HG03439 (cell line): ENCODE measurements around the gene KLK10.

ENCODE experiments used
- ATAC-seq: cut with Tn5 transposase; IDR thresholded peaks from one replicate; pipeline ENCODE4 v1.9.1; 2021; ENCODE audit warnings: mild to moderate bottlenecking, moderate library complexity; ENCODE audit not compliant: unreplicated experiment

KLK10 gene

GRCh38 chr19:51019544-51019925 lies at the start of gene KLK10:
Gene KLK10, minus strand, starts transcription at chr19:51019709. Its CDS starts 579 bp downstream, at chr19:51019130.
- ATAC-seq: no peak

GRCh38 chr19:51066393-51067186 lies 47.1 kb upstream of the KLK10 start:
- ATAC-seq: no peak

- ATAC-seq: no peak
These were observed 45.9 kb upstream of the KLK10 start for GRCh38 chr19:51065221-51065960.

GRCh38 chr19:51064534-51065220 lies 45.2 kb upstream of the KLK10 start, which contains the start of gene KLK13:
Gene KLK13, minus strand, starts transcription at chr19:51065092. Its CDS starts 25 bp downstream, at chr19:51065067.
- no peak for ATAC-seq

GRCh38 chr19:51063664-51064063 lies 44.2 kb upstream of the KLK10 start:
- no peak for ATAC-seq

GRCh38 chr19:51060973-51061372 lies 41.5 kb upstream of the KLK10 start:
- ATAC-seq: no peak

- ATAC-seq: no peak
These were observed 40.8 kb upstream of the KLK10 start for GRCh38 chr19:51060336-51060735.

GRCh38 chr19:51059715-51060114 lies 40.2 kb upstream of the KLK10 start:
- ATAC-seq: no peak

GRCh38 chr19:51055866-51056265 lies 36.4 kb upstream of the KLK10 start:
- ATAC-seq: no peak

- no peak for ATAC-seq
These were observed 27.5 kb upstream of the KLK10 start for GRCh38 chr19:51047031-51047335.

GRCh38 chr19:51044327-51044726 lies 24.8 kb upstream of the KLK10 start:
- ATAC-seq: no peak

GRCh38 chr19:51043497-51043896 lies 24.0 kb upstream of the KLK10 start:
- no peak for ATAC-seq

- no peak for ATAC-seq
These were observed 20.6 kb upstream of the KLK10 start for GRCh38 chr19:51040151-51040550.

GRCh38 chr19:51036519-51036918 lies 17.0 kb upstream of the KLK10 start:
- ATAC-seq: no peak

GRCh38 chr19:51034704-51035103 lies 15.2 kb upstream of the KLK10 start, which contains the start of gene KLK12:
Gene KLK12, minus strand, starts transcription at chr19:51035002. Its CDS starts 381 bp downstream, at chr19:51034621.
- ATAC-seq: no peak

- no peak for ATAC-seq
These were observed 12.3 kb upstream of the KLK10 start for GRCh38 chr19:51031880-51032225.

- ATAC-seq: no peak
These were observed 11.8 kb upstream of the KLK10 start for GRCh38 chr19:51031220-51031879.

GRCh38 chr19:51030631-51031030 lies 11.1 kb upstream of the KLK10 start:
- no peak for ATAC-seq

GRCh38 chr19:51029718-51030117 lies 10.2 kb upstream of the KLK10 start:
- no peak for ATAC-seq

GRCh38 chr19:51027873-51028272 lies 8.4 kb upstream of the KLK10 start:
- no peak for ATAC-seq

- no peak for ATAC-seq
These were observed 7.8 kb upstream of the KLK10 start for GRCh38 chr19:51027126-51027806.
